MCF 10A (cell line): ENCODE data around the gene OR2F1. TPM values are rescaled to one million over a fixed set of nuclear protein-coding genes. Genes with fewer than 3 reads are reported as not detected.

Experiments used
- BruUV-seq: library from RNA; stranded (reverse); fragments of 400-500 nt; replicated peaks from 2 replicates; lab custom pipeline; 2021; lab: Mats Ljungman, UMichigan
- CTCF ChIA-PET: fragments of 300-600 bp; sonication (Branson Sonifier 250); formaldehyde crosslinking; extraction: SDS; loops from one replicate; lab custom pipeline; 2021; ENCODE audit warnings: antibody characterized with exemption, inconsistent platforms; lab: Yijun Ruan, JAX
- POLR2A ChIA-PET: fragments of 300-600, 350-650 bp; sonication (Branson Sonifier 250); formaldehyde crosslinking; extraction: SDS; loops from one replicate; lab custom pipeline; 2020; ENCODE audit warnings: antibody characterized with exemption, inconsistent platforms; lab: Yijun Ruan, JAX
- DNase-seq: peaks from one replicate; pipeline ENCODE4 v3.0.0-alpha.2; 2018; ENCODE audit not compliant: unreplicated experiment
- H3K27ac Mint-ChIP-seq: one replicate; pipeline ENCODE4 v1.8.0; 2022; ENCODE audit warnings: mild to moderate bottlenecking, low read depth, mixed read lengths; ENCODE audit not compliant: unreplicated experiment
- H3K27me3 Mint-ChIP-seq: one replicate; pipeline ENCODE4 v1.8.0; 2022; ENCODE audit warnings: mixed read lengths; ENCODE audit not compliant: insufficient read depth, unreplicated experiment
- H3K36me3 Mint-ChIP-seq: one replicate; pipeline ENCODE4 v1.8.0; 2022; ENCODE audit warnings: mild to moderate bottlenecking, moderate library complexity, mixed read lengths; ENCODE audit not compliant: insufficient read depth, unreplicated experiment
- H3K4me1 Mint-ChIP-seq: one replicate; pipeline ENCODE4 v1.8.0; 2022; ENCODE audit warnings: mixed read lengths; ENCODE audit not compliant: insufficient read depth, unreplicated experiment
- H3K4me3 Mint-ChIP-seq: one replicate; pipeline ENCODE4 v1.8.0; 2022; ENCODE audit warnings: mild to moderate bottlenecking, moderate library complexity, mixed read lengths; ENCODE audit not compliant: unreplicated experiment
- H3K9me3 Mint-ChIP-seq: one replicate; pipeline ENCODE4 v1.8.0; 2022; ENCODE audit warnings: mixed read lengths; ENCODE audit not compliant: unreplicated experiment
- CTCF ChIP-seq: fragments of 200-600 bp; IDR thresholded peaks from one replicate; pipeline ENCODE4 v1.8.0; 2022; ENCODE audit warnings: antibody characterized with exemption, mild to moderate bottlenecking; ENCODE audit not compliant: unreplicated experiment
- intact Hi-C: fragments of 100-400 bp; cut with micrococcal nuclease; formaldehyde crosslinking; loops from 2 replicates; pipeline ENCODE4 v1.14.1; 2022
- total RNA-seq: library from RNA; stranded (reverse); gene quantifications from 2 replicates; pipeline ENCODE4 v1.2.3, GENCODE V29; 2022

The OR2F1 gene
- total RNA-seq, 1 experiment from 2014 or later: not detected

GRCh38 chr7:143988976-143989745, 34.5 kb downstream of the OR2F1 start:
- Mint-ChIP-seq H3K9me3 (no peaks in the 10 kb centered on the region), H3K4me3 (no peak overlapping the region), H3K4me1 (no peaks in the 10 kb centered on the region), H3K36me3 (no peaks in the 10 kb centered on the region), H3K27ac (no peak overlapping the region), H3K27me3 (no peaks in the 10 kb centered on the region)
- POLR2A ChIA-PET: interaction anchor here (0.7 kb wide), 1 partner anchor 22 kb away, joined by 3 read pairs; no protein-coding TSS in a partner anchor
- CTCF ChIA-PET: no interaction called here
- BruUV-seq: no TSS peak
- no peak for DNase-seq
- intact Hi-C loops: no loop called here
- TF ChIP-seq CTCF: no peak

GRCh38 chr7:143992670-143993069, 38.0 kb downstream of the OR2F1 start:
- no peaks in the 10 kb centered on the region for H3K36me3 Mint-ChIP-seq
- H3K9me3 Mint-ChIP-seq: no peaks in the 10 kb centered on the region
- H3K4me1 Mint-ChIP-seq: no peaks in the 10 kb centered on the region
- no peak overlapping the region for H3K4me3 Mint-ChIP-seq
- TF ChIP-seq CTCF: no peak
- POLR2A ChIA-PET: no interaction called here
- DNase-seq: no peak
- intact Hi-C loops: no loop called here
- CTCF ChIA-PET: no interaction called here
- no TSS peak for BruUV-seq
- H3K27ac Mint-ChIP-seq: no peak overlapping the region
- no peaks in the 10 kb centered on the region for H3K27me3 Mint-ChIP-seq

GRCh38 chr7:143993924-143994323, 39.3 kb downstream of the OR2F1 start:
- intact Hi-C loops: no loop called here
- no peak overlapping the region for H3K27ac Mint-ChIP-seq
- no peaks in the 10 kb centered on the region for H3K9me3 Mint-ChIP-seq
- no peaks in the 10 kb centered on the region for H3K4me1 Mint-ChIP-seq
- H3K4me3 Mint-ChIP-seq: no peak overlapping the region
- DNase-seq: no peak
- no peaks in the 10 kb centered on the region for H3K27me3 Mint-ChIP-seq
- no peak for TF ChIP-seq CTCF
- BruUV-seq: no TSS peak
- ChIA-PET POLR2A (no interaction called here), CTCF (no interaction called here)
- no peaks in the 10 kb centered on the region for H3K36me3 Mint-ChIP-seq

GRCh38 chr7:144000020-144000419, 45.4 kb downstream of the OR2F1 start, which contains the start of gene OR6B1:
Gene OR6B1 (plus strand): TSS chr7:144000320. CDS start chr7:144003997, 3,677 bp downstream.
- ChIA-PET POLR2A (no interaction called here), CTCF (interaction anchor here (1.2 kb wide), 1 partner anchor 99 kb away, joined by 5 read pairs; no protein-coding TSS in a partner anchor)
- no peak for TF ChIP-seq CTCF
- no peaks in the 10 kb centered on the region for H3K36me3 Mint-ChIP-seq
- no peaks in the 10 kb centered on the region for H3K9me3 Mint-ChIP-seq
- intact Hi-C loops: no loop called here
- DNase-seq: no peak
- no peak within 1 kb of the TSS for H3K4me3 Mint-ChIP-seq
- no TSS peak for BruUV-seq
- no peaks in the 10 kb centered on the region for H3K27me3 Mint-ChIP-seq
- H3K27ac Mint-ChIP-seq: no peak within 1 kb of the TSS
- peaks cover 6% of the 10 kb centered on the region for H3K4me1 Mint-ChIP-seq
